Spleen (tissue), 7 donors: ENCODE results near the gene NSD2.

Source experiments
- CTCF ChIP-seq, 11 experiments: fragments of 200-600 bp in 7 of 11; fragments of 450-650 bp in 4 of 11; sonication (generic) in 4 of 11; IDR thresholded peaks in 8 of 11; conservative IDR thresholded peaks in 3 of 11; 1 replicate in 7 of 11; 2 replicates in 4 of 11; pipeline versions ENCODE4 v1.4.0 to v1.8.0; 2016 to 2021; ENCODE audit warnings: antibody characterized with exemption in 11 of 11, inconsistent platforms in 4 of 11, mild to moderate bottlenecking in 1 of 11
- POLR2A ChIP-seq, 3 donors: fragments of 450-650 bp; IDR thresholded peaks; one replicate each; pipeline ENCODE4 v1.5.1; 2017; ENCODE audit warnings: antibody characterized with exemption in 3 of 3, mild to moderate bottlenecking in 1 of 3
- POLR2AphosphoS5 ChIP-seq, 3 donors: sonication (generic); formaldehyde crosslinking; IDR thresholded peaks; one replicate each; pipeline ENCODE4 v1.5.1; 2017; ENCODE audit warnings: antibody characterized with exemption in 3 of 3
- donor health status: DM: no; HTN: no; CAD: no; lungs with moderate emphysema.
- donor health status: DM: no; HTN: no; CAD: no.
- donor health status: DM: no; HTN: no; CAD: no.

GRCh38 chr4:1887052-1887451 lies 15.9 kb downstream of the NSD2 start:
- TF ChIP-seq POLR2AphosphoS5 (IDR thresholded peaks at IDR 0.05) = no peak
- TF ChIP-seq CTCF (IDR thresholded peaks at IDR 0.05 in 8 of 11, conservative IDR thresholded peaks at IDR 0.05 in 3 of 11) = no peak
- TF ChIP-seq POLR2A (IDR thresholded peaks at IDR 0.05) = no peak
